ENCODE measurements around the gene GIPR. TPM values are rescaled to one million over a fixed set of nuclear protein-coding genes. Genes with fewer than 3 reads are reported as not detected.

Gene GIPR
- total RNA-seq, 2 experiments from 2014 or later = 7.0 to 9.2 TPM

GRCh38 chr19:45693106-45693788 lies 25.2 kb downstream of the GIPR start:
- Mint-ChIP-seq H3K4me1 (ENCODE audit: low read depth) (peaks cover 20% of the 10 kb centered on the region), H3K4me3 (peak overlapping the region; percentile 91), H3K36me3 (ENCODE audit: low read depth) (peaks cover 31% of the 10 kb centered on the region), H3K27ac (peak overlapping the region; percentile 95), H3K27me3 (ENCODE audit: low read depth) (no peaks in the 10 kb centered on the region), H3K9me3 (ENCODE audit: insufficient read depth) (no peaks in the 10 kb centered on the region)
- DNase-seq (peak; percentile 84), ATAC-seq (no peak)
- ChIA-PET CTCF (interaction anchor here (0.7 to 6.7 kb wide), 45 partner anchors 9 to 1095 kb away, joined by 3 to 116 read pairs (median 5); partner anchors contain the start of genes DMWD, FBXO46, FOXA3 and GIPR), POLR2A (interaction anchor here (0.7 to 2.1 kb wide), 7 partner anchors 10 to 271 kb away, joined by 3 to 11 read pairs (median 4); no protein-coding TSS in a partner anchor)

- no peak for ATAC-seq
- Mint-ChIP-seq H3K36me3 (ENCODE audit: low read depth) (peaks cover 15% of the 10 kb centered on the region), H3K4me1 (ENCODE audit: low read depth) (peaks cover 7% of the 10 kb centered on the region), H3K27ac (no peak overlapping the region), H3K9me3 (ENCODE audit: insufficient read depth) (no peaks in the 10 kb centered on the region), H3K4me3 (no peak overlapping the region), H3K27me3 (ENCODE audit: low read depth) (no peaks in the 10 kb centered on the region)
- POLR2A ChIA-PET = interaction anchor here (0.8 kb wide), 1 partner anchor 16 kb away, joined by 3 read pairs; no protein-coding TSS in a partner anchor
- CTCF ChIA-PET = interaction anchor here (0.6 to 5.7 kb wide), 4 partner anchors 8 to 223 kb away, joined by 3 to 43 read pairs (median 4); partner anchors contain the start of gene QPCTL
- no peak for DNase-seq
These were observed 33.7 kb downstream of the GIPR start for GRCh38 chr19:45701676-45702075.

GRCh38 chr19:45705115-45705514 lies 37.1 kb downstream of the GIPR start:
- ATAC-seq (no peak), DNase-seq (no peak)
- CTCF ChIA-PET = interaction anchor here (5.7 kb wide), 1 partner anchor 12 kb away, joined by 43 read pairs; the partner anchor contains the start of gene QPCTL
- Mint-ChIP-seq H3K4me3 (no peak overlapping the region), H3K36me3 (ENCODE audit: low read depth) (peaks cover 18% of the 10 kb centered on the region), H3K27ac (no peak overlapping the region), H3K9me3 (ENCODE audit: insufficient read depth) (no peaks in the 10 kb centered on the region), H3K27me3 (ENCODE audit: low read depth) (no peaks in the 10 kb centered on the region), H3K4me1 (ENCODE audit: low read depth) (peaks cover 8% of the 10 kb centered on the region)
- POLR2A ChIA-PET = no interaction called here

- Mint-ChIP-seq H3K9me3 (ENCODE audit: insufficient read depth) (no peaks in the 10 kb centered on the region), H3K27ac (no peak overlapping the region), H3K27me3 (ENCODE audit: low read depth) (no peaks in the 10 kb centered on the region), H3K36me3 (ENCODE audit: low read depth) (peaks cover 24% of the 10 kb centered on the region), H3K4me3 (no peak overlapping the region), H3K4me1 (ENCODE audit: low read depth) (peaks cover 8% of the 10 kb centered on the region)
- ATAC-seq (no peak), DNase-seq (no peak)
- POLR2A ChIA-PET = interaction anchor here (1.5 kb wide), 1 partner anchor 11 kb away, joined by 6 read pairs; no protein-coding TSS in a partner anchor
- CTCF ChIA-PET = interaction anchor here (1.4 to 5.7 kb wide), 2 partner anchors 12 to 64 kb away, joined by 3 to 43 read pairs; partner anchors contain the start of gene QPCTL
These were observed 37.8 kb downstream of the GIPR start for GRCh38 chr19:45705710-45706415.

GRCh38 chr19:45710356-45711130 lies 42.5 kb downstream of the GIPR start:
- Mint-ChIP-seq H3K36me3 (ENCODE audit: low read depth) (peaks cover 23% of the 10 kb centered on the region), H3K9me3 (ENCODE audit: insufficient read depth) (no peaks in the 10 kb centered on the region), H3K4me3 (no peak overlapping the region), H3K4me1 (ENCODE audit: low read depth) (peaks cover 9% of the 10 kb centered on the region), H3K27ac (no peak overlapping the region), H3K27me3 (ENCODE audit: low read depth) (no peaks in the 10 kb centered on the region)
- CTCF ChIA-PET = interaction anchor here (1.8 kb wide), 1 partner anchor 17 kb away, joined by 9 read pairs; the partner anchor contains the start of gene QPCTL
- DNase-seq = no peak
- ATAC-seq = no peak
- POLR2A ChIA-PET = interaction anchor here (0.5 to 1.0 kb wide), 2 partner anchors 18 to 901 kb away, joined by 3 to 4 read pairs; partner anchors contain the start of genes QPCTL and SNRPD2

- DNase-seq (no peak), ATAC-seq (no peak)
- Mint-ChIP-seq H3K4me3 (no peak overlapping the region), H3K27ac (no peak overlapping the region), H3K27me3 (ENCODE audit: low read depth) (no peaks in the 10 kb centered on the region), H3K36me3 (ENCODE audit: low read depth) (peaks cover 23% of the 10 kb centered on the region), H3K4me1 (ENCODE audit: low read depth) (peaks cover 20% of the 10 kb centered on the region), H3K9me3 (ENCODE audit: insufficient read depth) (no peaks in the 10 kb centered on the region)
- ChIA-PET POLR2A (no interaction called here), CTCF (interaction anchor here (1.8 kb wide), 1 partner anchor 19 kb away, joined by 9 read pairs; the partner anchor contains the start of gene QPCTL)
These were observed 44.1 kb downstream of the GIPR start for GRCh38 chr19:45711851-45712698.

- no peak overlapping the region for H3K27ac Mint-ChIP-seq
- H3K4me1 Mint-ChIP-seq (ENCODE audit: low read depth) = peaks cover 20% of the 10 kb centered on the region
- H3K27me3 Mint-ChIP-seq (ENCODE audit: low read depth) = no peaks in the 10 kb centered on the region
- ChIA-PET POLR2A (no interaction called here), CTCF (no interaction called here)
- no peak overlapping the region for H3K4me3 Mint-ChIP-seq
- DNase-seq (no peak), ATAC-seq (no peak)
- H3K36me3 Mint-ChIP-seq (ENCODE audit: low read depth) = peaks cover 23% of the 10 kb centered on the region
- H3K9me3 Mint-ChIP-seq (ENCODE audit: insufficient read depth) = no peaks in the 10 kb centered on the region
These were observed 44.7 kb downstream of the GIPR start for GRCh38 chr19:45712699-45713067.

GRCh38 chr19:45713141-45713540 lies 45.1 kb downstream of the GIPR start:
- Mint-ChIP-seq H3K27me3 (ENCODE audit: low read depth) (no peaks in the 10 kb centered on the region), H3K4me3 (no peak overlapping the region), H3K9me3 (ENCODE audit: insufficient read depth) (no peaks in the 10 kb centered on the region), H3K4me1 (ENCODE audit: low read depth) (peaks cover 24% of the 10 kb centered on the region), H3K36me3 (ENCODE audit: low read depth) (peaks cover 26% of the 10 kb centered on the region), H3K27ac (no peak overlapping the region)
- ChIA-PET CTCF (interaction anchor here (6.1 kb wide), 1 partner anchor 21 kb away, joined by 101 read pairs; the partner anchor contains the start of genes QPCTL and SNRPD2), POLR2A (no interaction called here)
- no peak for DNase-seq
- ATAC-seq = no peak

- no peak for ATAC-seq
- peaks cover 36% of the 10 kb centered on the region for H3K4me1 Mint-ChIP-seq (ENCODE audit: low read depth)
- ChIA-PET CTCF (interaction anchor here (1.5 to 6.1 kb wide), 2 partner anchors 15 to 23 kb away, joined by 4 to 101 read pairs; partner anchors contain the start of genes FBXO46, QPCTL and SNRPD2), POLR2A (no interaction called here)
- no peak overlapping the region for H3K27ac Mint-ChIP-seq
- no peak overlapping the region for H3K4me3 Mint-ChIP-seq
- peaks cover 37% of the 10 kb centered on the region for H3K36me3 Mint-ChIP-seq (ENCODE audit: low read depth)
- DNase-seq = no peak
- H3K27me3 Mint-ChIP-seq (ENCODE audit: low read depth) = no peaks in the 10 kb centered on the region
- H3K9me3 Mint-ChIP-seq (ENCODE audit: insufficient read depth) = no peaks in the 10 kb centered on the region
These were observed 47.1 kb downstream of the GIPR start for GRCh38 chr19:45715139-45715538.

GRCh38 chr19:45716359-45717130 lies 48.5 kb downstream of the GIPR start:
- H3K36me3 Mint-ChIP-seq (ENCODE audit: low read depth) = peaks cover 36% of the 10 kb centered on the region
- H3K9me3 Mint-ChIP-seq (ENCODE audit: insufficient read depth) = no peaks in the 10 kb centered on the region
- no peaks in the 10 kb centered on the region for H3K27me3 Mint-ChIP-seq (ENCODE audit: low read depth)
- H3K4me3 Mint-ChIP-seq = peak overlapping the region; percentile 93
- no peak for DNase-seq
- peak overlapping the region; percentile 89 for H3K27ac Mint-ChIP-seq
- CTCF ChIA-PET = interaction anchor here (0.8 to 6.1 kb wide), 17 partner anchors 9 to 238 kb away, joined by 3 to 101 read pairs (median 4); partner anchors contain the start of genes DMWD, FBXO46, QPCTL and SIX5
- POLR2A ChIA-PET = interaction anchor here (0.6 to 3.4 kb wide), 12 partner anchors 10 to 146 kb away, joined by 3 to 22 read pairs (median 4); partner anchors contain the start of genes FBXO46, QPCTL, SIX5 and SNRPD2
- peaks cover 36% of the 10 kb centered on the region for H3K4me1 Mint-ChIP-seq (ENCODE audit: low read depth)
- no peak for ATAC-seq

Measured in activated CD8-positive, alpha-beta T cell treated with anti-CD3 and anti-CD28 coated beads, Interleukin-2, amount 10 ng/mL, durations not matched to agents 7 days and 5 days (primary cell).